ENCODE data around the gene TUBA3C.

TUBA3C gene

GRCh38 chr13:19159761-19160420, 21.7 kb downstream of the TUBA3C start:
- no peak overlapping the region for H3K9ac ChIP-seq (ENCODE audit: low read depth, low read length)
- no peaks in the 10 kb centered on the region for H3K4me1 ChIP-seq (ENCODE audit: insufficient read depth, low read length)
- H3K36me3 ChIP-seq (ENCODE audit: insufficient read depth, low read length) = no peaks in the 10 kb centered on the region
- H3K27ac ChIP-seq (ENCODE audit: low read depth, low read length) = no peak overlapping the region
- 77% methylated on average over 9 of the region's 9 CpGs for WGBS
- peaks cover 95% of the 10 kb centered on the region for H3K9me3 ChIP-seq (ENCODE audit: insufficient read depth, low read depth, low read length)
- no peaks in the 10 kb centered on the region for H3K27me3 ChIP-seq (ENCODE audit: insufficient read depth, low read length)
- H3K4me3 ChIP-seq (ENCODE audit: low read length) = no peak overlapping the region

GRCh38 chr13:19159181-19159580, 22.4 kb downstream of the TUBA3C start:
- Histone ChIP-seq H3K27ac (ENCODE audit: low read depth, low read length) (no peak overlapping the region), H3K4me3 (ENCODE audit: low read length) (no peak overlapping the region), H3K36me3 (ENCODE audit: insufficient read depth, low read length) (no peaks in the 10 kb centered on the region), H3K9me3 (ENCODE audit: insufficient read depth, low read depth, low read length) (peaks cover 96% of the 10 kb centered on the region), H3K4me1 (ENCODE audit: insufficient read depth, low read length) (no peaks in the 10 kb centered on the region), H3K27me3 (ENCODE audit: insufficient read depth, low read length) (no peaks in the 10 kb centered on the region), H3K9ac (ENCODE audit: low read depth, low read length) (no peak overlapping the region)
- WGBS = 65% methylated on average over 2 of the region's 2 CpGs

- Histone ChIP-seq H3K27ac (ENCODE audit: low read depth, low read length) (no peak overlapping the region), H3K4me1 (ENCODE audit: insufficient read depth, low read length) (no peaks in the 10 kb centered on the region), H3K4me3 (ENCODE audit: low read length) (no peak overlapping the region), H3K27me3 (ENCODE audit: insufficient read depth, low read length) (no peaks in the 10 kb centered on the region), H3K36me3 (ENCODE audit: insufficient read depth, low read length) (no peaks in the 10 kb centered on the region), H3K9me3 (ENCODE audit: insufficient read depth, low read depth, low read length) (peaks cover 97% of the 10 kb centered on the region), H3K9ac (ENCODE audit: low read depth, low read length) (no peak overlapping the region)
- 66% methylated on average over 9 of the region's 9 CpGs for WGBS
Observed at GRCh38 chr13:19158526-19159174, 23.0 kb downstream of the TUBA3C start.

- no peak overlapping the region for H3K9ac ChIP-seq (ENCODE audit: low read depth, low read length)
- peaks cover 99% of the 10 kb centered on the region for H3K9me3 ChIP-seq (ENCODE audit: insufficient read depth, low read depth, low read length)
- no peaks in the 10 kb centered on the region for H3K27me3 ChIP-seq (ENCODE audit: insufficient read depth, low read length)
- WGBS = 64% methylated on average over 6 of the region's 6 CpGs
- no peaks in the 10 kb centered on the region for H3K36me3 ChIP-seq (ENCODE audit: insufficient read depth, low read length)
- H3K4me1 ChIP-seq (ENCODE audit: insufficient read depth, low read length) = no peaks in the 10 kb centered on the region
- no peak overlapping the region for H3K4me3 ChIP-seq (ENCODE audit: low read length)
- H3K27ac ChIP-seq (ENCODE audit: low read depth, low read length) = no peak overlapping the region
Observed at GRCh38 chr13:19158006-19158405, 23.6 kb downstream of the TUBA3C start.

GRCh38 chr13:19157461-19157860, 24.2 kb downstream of the TUBA3C start:
- Histone ChIP-seq H3K4me1 (ENCODE audit: insufficient read depth, low read length) (no peaks in the 10 kb centered on the region), H3K36me3 (ENCODE audit: insufficient read depth, low read length) (no peaks in the 10 kb centered on the region), H3K9ac (ENCODE audit: low read depth, low read length) (no peak overlapping the region), H3K27ac (ENCODE audit: low read depth, low read length) (no peak overlapping the region), H3K4me3 (ENCODE audit: low read length) (no peak overlapping the region), H3K27me3 (ENCODE audit: insufficient read depth, low read length) (no peaks in the 10 kb centered on the region), H3K9me3 (ENCODE audit: insufficient read depth, low read depth, low read length) (peaks cover 99% of the 10 kb centered on the region)
- WGBS = 65% methylated on average over 2 of the region's 2 CpGs

GRCh38 chr13:19156013-19156825, 25.4 kb downstream of the TUBA3C start:
- H3K4me1 ChIP-seq (ENCODE audit: insufficient read depth, low read length) = no peaks in the 10 kb centered on the region
- 73% methylated on average over 14 of the region's 14 CpGs for WGBS
- H3K9ac ChIP-seq (ENCODE audit: low read depth, low read length) = no peak overlapping the region
- no peak overlapping the region for H3K27ac ChIP-seq (ENCODE audit: low read depth, low read length)
- peaks cover 99% of the 10 kb centered on the region for H3K9me3 ChIP-seq (ENCODE audit: insufficient read depth, low read depth, low read length)
- H3K4me3 ChIP-seq (ENCODE audit: low read length) = no peak overlapping the region; the same call in 1 of the 2 replicates
- no peaks in the 10 kb centered on the region for H3K36me3 ChIP-seq (ENCODE audit: insufficient read depth, low read length)
- no peaks in the 10 kb centered on the region for H3K27me3 ChIP-seq (ENCODE audit: insufficient read depth, low read length)

- Histone ChIP-seq H3K36me3 (ENCODE audit: insufficient read depth, low read length) (no peaks in the 10 kb centered on the region), H3K27me3 (ENCODE audit: insufficient read depth, low read length) (no peaks in the 10 kb centered on the region), H3K4me1 (ENCODE audit: insufficient read depth, low read length) (no peaks in the 10 kb centered on the region), H3K27ac (ENCODE audit: low read depth, low read length) (no peak overlapping the region), H3K9ac (ENCODE audit: low read depth, low read length) (no peak overlapping the region), H3K4me3 (ENCODE audit: low read length) (no peak overlapping the region), H3K9me3 (ENCODE audit: insufficient read depth, low read depth, low read length) (peaks cover 99% of the 10 kb centered on the region)
- 65% methylated on average over 6 of the region's 6 CpGs for WGBS
Observed at GRCh38 chr13:19155321-19155861, 26.2 kb downstream of the TUBA3C start.

- WGBS = 63% methylated on average over 7 of the region's 7 CpGs
Observed at GRCh38 chr13:19154843-19155242, 26.8 kb downstream of the TUBA3C start.

GRCh38 chr13:19153782-19154450, 27.7 kb downstream of the TUBA3C start:
- H3K9me3 ChIP-seq (ENCODE audit: insufficient read depth, low read depth, low read length) = peaks cover 98% of the 10 kb centered on the region
- H3K9ac ChIP-seq (ENCODE audit: low read depth, low read length) = no peak overlapping the region
- no peaks in the 10 kb centered on the region for H3K36me3 ChIP-seq (ENCODE audit: insufficient read depth, low read length)
- H3K4me3 ChIP-seq (ENCODE audit: low read length) = no peak overlapping the region
- 83% methylated on average over 9 of the region's 9 CpGs for WGBS
- no peak overlapping the region for H3K27ac ChIP-seq (ENCODE audit: low read depth, low read length)
- H3K4me1 ChIP-seq (ENCODE audit: insufficient read depth, low read length) = no peaks in the 10 kb centered on the region
- no peaks in the 10 kb centered on the region for H3K27me3 ChIP-seq (ENCODE audit: insufficient read depth, low read length)

More at GRCh38 chr13:19154843-19155242, 26.8 kb downstream of the TUBA3C start:
- no peak overlapping the region for H3K27ac ChIP-seq (ENCODE audit: low read depth, low read length)
- H3K4me1 ChIP-seq (ENCODE audit: insufficient read depth, low read length) = no peaks in the 10 kb centered on the region
- H3K9me3 ChIP-seq (ENCODE audit: insufficient read depth, low read depth, low read length) = peaks cover 98% of the 10 kb centered on the region
- no peak overlapping the region for H3K9ac ChIP-seq (ENCODE audit: low read depth, low read length)
- H3K27me3 ChIP-seq (ENCODE audit: insufficient read depth, low read length) = no peaks in the 10 kb centered on the region
- no peaks in the 10 kb centered on the region for H3K36me3 ChIP-seq (ENCODE audit: insufficient read depth, low read length)
- H3K4me3 ChIP-seq (ENCODE audit: low read length) = no peak overlapping the region

- Histone ChIP-seq H3K27ac (ENCODE audit: low read depth, low read length) (no peak overlapping the region), H3K4me1 (ENCODE audit: insufficient read depth, low read length) (no peaks in the 10 kb centered on the region), H3K4me3 (ENCODE audit: low read length) (no peak overlapping the region), H3K27me3 (ENCODE audit: insufficient read depth, low read length) (no peaks in the 10 kb centered on the region), H3K36me3 (ENCODE audit: insufficient read depth, low read length) (no peaks in the 10 kb centered on the region), H3K9ac (ENCODE audit: low read depth, low read length) (no peak overlapping the region), H3K9me3 (ENCODE audit: insufficient read depth, low read depth, low read length) (peaks cover 98% of the 10 kb centered on the region)
- WGBS = 60% methylated on average over 5 of the region's 5 CpGs
Observed at GRCh38 chr13:19152403-19152802, 29.2 kb downstream of the TUBA3C start.
